HTERT RPE-1 (cell line): ENCODE measurements around the gene PARM1.

Experiments
- in situ Hi-C: fragments of 300-500 bp; cut with MboI; formaldehyde crosslinking; loops from 4 replicates; pipeline ENCODE4 v1.14.3; 2020; ENCODE audit warnings: low sequenced_read_pairs

The PARM1 gene

GRCh38 chr4:75065909-75066308, 133.0 kb downstream of the PARM1 start:
- in situ Hi-C loops, result no loop called here

GRCh38 chr4:75069493-75070074, 136.7 kb downstream of the PARM1 start:
- in situ Hi-C loops, result no loop called here

- in situ Hi-C loops, result no loop called here
Observed at GRCh38 chr4:75071317-75071716, 138.4 kb downstream of the PARM1 start.

DNA sequence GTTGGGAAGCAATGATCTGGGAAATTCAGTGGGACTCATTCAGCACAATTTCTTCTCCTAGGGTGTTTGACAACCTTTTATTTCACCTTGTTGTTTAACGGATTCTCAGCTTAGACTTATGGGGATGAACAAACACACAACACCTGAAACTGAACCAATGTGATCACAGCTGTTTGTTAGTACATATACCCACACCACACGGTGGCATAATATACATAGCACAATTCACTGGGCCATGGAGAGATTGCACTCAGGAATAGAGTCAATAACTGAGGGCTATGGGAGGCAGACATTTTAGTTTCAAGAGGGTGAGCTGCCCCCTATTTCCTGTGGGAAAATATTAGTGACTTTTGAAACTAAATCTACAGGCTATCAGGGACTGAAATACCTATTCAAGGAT, 148.0 kb downstream of the PARM1 start:
- in situ Hi-C loops, result no loop called here

GRCh38 chr4:75081561-75081960, 148.6 kb downstream of the PARM1 start:
- in situ Hi-C loops, result no loop called here

GRCh38 chr4:75087416-75087815, 154.5 kb downstream of the PARM1 start:
- in situ Hi-C loops, result no loop called here

- in situ Hi-C loops, result no loop called here
Observed at GRCh38 chr4:75087865-75088264, 154.9 kb downstream of the PARM1 start.

GRCh38 chr4:75089206-75089605, 156.3 kb downstream of the PARM1 start:
- in situ Hi-C loops, result no loop called here

- in situ Hi-C loops, result no loop called here
Observed at GRCh38 chr4:75099321-75099720, 166.4 kb downstream of the PARM1 start.
